Measurements from ENCODE around the gene PALB2. TPM values are rescaled to one million over a fixed set of nuclear protein-coding genes. Genes with fewer than 3 reads are reported as not detected.

Gene PALB2
- total and polyA plus RNA-seq, 2 experiments from 2014 or later, result 4.5 to 6.6 TPM

DNA sequence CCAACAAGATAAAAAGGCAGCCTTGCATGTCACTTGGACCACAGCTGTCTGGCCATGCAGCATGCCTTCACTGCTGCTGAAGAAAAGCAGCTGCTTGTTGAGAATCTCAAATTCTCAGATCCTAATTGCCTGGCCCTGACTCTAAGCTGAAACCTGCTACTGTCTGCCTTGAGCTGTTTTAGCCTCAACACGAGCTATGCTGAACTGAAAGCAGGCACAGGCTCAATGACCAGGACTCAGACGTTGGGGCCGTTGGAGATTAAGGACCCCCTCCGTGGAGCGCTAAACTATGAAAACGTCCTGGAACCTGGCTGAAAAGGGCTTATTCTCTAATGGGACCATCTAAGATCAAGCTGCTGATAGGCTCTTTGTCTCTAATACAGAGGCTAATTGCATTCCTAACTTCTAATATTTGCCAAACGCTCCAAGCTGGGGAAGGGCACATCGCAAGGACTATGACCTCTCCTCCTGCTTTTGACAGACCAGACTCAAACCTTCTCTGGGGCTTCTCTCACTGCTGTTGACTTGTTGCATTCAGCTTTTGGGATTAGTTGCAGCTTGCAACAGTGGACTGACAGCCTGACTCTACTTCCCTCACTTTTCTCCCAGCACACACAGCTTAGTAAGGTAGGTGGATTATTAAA, 33.0 kb upstream of the PALB2 start:
- 31% methylated on average over 8 of the region's 8 CpGs for WGBS (ENCODE audit: low lambda C conversion rate, missing lambda C conversion rate)
- Histone ChIP-seq H3K9me2 (replicated peaks; ENCODE audit: insufficient read depth) (no peaks in the 10 kb centered on the region), H3K27ac (no peak overlapping the region), H3K4me1 (ENCODE audit: insufficient read depth) (no peaks in the 10 kb centered on the region), H3K4me2 (peak overlapping the region; percentile 28), H3K36me3 (replicated peaks; ENCODE audit: insufficient read depth, low read depth) (no peaks in the 10 kb centered on the region), H3K27me3 (no peaks in the 10 kb centered on the region), H3K4me3 (no peak overlapping the region), H3K79me2 (peaks cover 3% of the 10 kb centered on the region), H4K20me1 (ENCODE audit: insufficient read depth, poor library complexity, severe bottlenecking) (no peaks in the 10 kb centered on the region), H2AFZ (no peak overlapping the region), H3K9me3 (ENCODE audit: low read depth) (no peaks in the 10 kb centered on the region)
- DNase-seq (ENCODE audit: low spot score), result no peak
- no peak for TF ChIP-seq EZH2 (IDR thresholded peaks at IDR 0.05; ENCODE audit: borderline replicate concordance)
- TF ChIP-seq CTCF (IDR thresholded peaks at IDR 0.05; ENCODE audit: poor library complexity), result no peak
- TF ChIP-seq EZH2phosphoT487 (IDR thresholded peaks at IDR 0.05; ENCODE audit: low read depth, severe bottlenecking, unreplicated experiment), result no peak

GRCh38 chr16:23670137-23670776, 29.1 kb upstream of the PALB2 start:
- no peak overlapping the region for H2AFZ ChIP-seq
- H3K9me2 ChIP-seq (replicated peaks; ENCODE audit: insufficient read depth), result no peaks in the 10 kb centered on the region
- no peaks in the 10 kb centered on the region for H3K36me3 ChIP-seq (replicated peaks; ENCODE audit: insufficient read depth, low read depth)
- no peak for DNase-seq (ENCODE audit: low spot score)
- no peaks in the 10 kb centered on the region for H4K20me1 ChIP-seq (ENCODE audit: insufficient read depth, poor library complexity, severe bottlenecking)
- H3K79me2 ChIP-seq, result no peaks in the 10 kb centered on the region
- peak overlapping the region; percentile 46 for H3K27ac ChIP-seq
- 99% methylated on average over 4 of the region's 4 CpGs for WGBS (ENCODE audit: low lambda C conversion rate, missing lambda C conversion rate)
- H3K4me2 ChIP-seq, result no peak overlapping the region
- H3K4me1 ChIP-seq (ENCODE audit: insufficient read depth), result no peaks in the 10 kb centered on the region
- no peak overlapping the region for H3K4me3 ChIP-seq
- H3K27me3 ChIP-seq, result no peaks in the 10 kb centered on the region
- no peaks in the 10 kb centered on the region for H3K9me3 ChIP-seq (ENCODE audit: low read depth)
- TF ChIP-seq CTCF (IDR thresholded peaks at IDR 0.05; ENCODE audit: poor library complexity), result no peak
- TF ChIP-seq EZH2phosphoT487 (IDR thresholded peaks at IDR 0.05; ENCODE audit: low read depth, severe bottlenecking, unreplicated experiment), result no peak
- TF ChIP-seq EZH2 (IDR thresholded peaks at IDR 0.05; ENCODE audit: borderline replicate concordance), result no peak

DNA sequence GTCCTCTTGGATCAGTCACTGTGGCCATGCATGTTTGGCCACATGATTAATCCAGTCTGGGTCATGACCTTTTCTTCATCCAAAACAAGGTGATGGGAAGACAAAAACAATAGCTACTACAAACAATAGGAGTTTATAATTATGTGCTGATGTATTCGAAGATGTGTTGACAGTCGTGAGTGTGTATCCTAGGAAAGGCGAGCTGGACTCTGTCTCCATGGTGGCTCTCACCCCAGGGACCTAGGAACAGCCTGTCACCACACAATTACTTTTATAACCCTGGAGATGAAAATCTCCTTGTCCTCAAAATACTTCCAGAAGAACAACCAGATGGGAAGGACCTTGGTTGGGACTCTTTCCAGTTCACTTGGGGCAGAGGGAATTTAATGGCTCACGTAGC, 27.8 kb upstream of the PALB2 start:
- TF ChIP-seq CTCF (IDR thresholded peaks at IDR 0.05; ENCODE audit: poor library complexity), result no peak
- TF ChIP-seq EZH2 (IDR thresholded peaks at IDR 0.05; ENCODE audit: borderline replicate concordance), result no peak
- no peak for TF ChIP-seq EZH2phosphoT487 (IDR thresholded peaks at IDR 0.05; ENCODE audit: low read depth, severe bottlenecking, unreplicated experiment)
- no peaks in the 10 kb centered on the region for H3K4me1 ChIP-seq (ENCODE audit: insufficient read depth)
- no peak for DNase-seq (ENCODE audit: low spot score)
- H2AFZ ChIP-seq, result no peak overlapping the region
- no peak overlapping the region for H3K4me3 ChIP-seq
- H3K27ac ChIP-seq, result no peak overlapping the region
- H3K79me2 ChIP-seq, result no peaks in the 10 kb centered on the region
- WGBS (ENCODE audit: low lambda C conversion rate, missing lambda C conversion rate), result 97% methylated on average over 4 of the region's 4 CpGs
- no peaks in the 10 kb centered on the region for H3K9me3 ChIP-seq (ENCODE audit: low read depth)
- H4K20me1 ChIP-seq (ENCODE audit: insufficient read depth, poor library complexity, severe bottlenecking), result no peaks in the 10 kb centered on the region
- no peaks in the 10 kb centered on the region for H3K36me3 ChIP-seq (replicated peaks; ENCODE audit: insufficient read depth, low read depth)
- no peaks in the 10 kb centered on the region for H3K9me2 ChIP-seq (replicated peaks; ENCODE audit: insufficient read depth)
- H3K4me2 ChIP-seq, result no peak overlapping the region
- no peaks in the 10 kb centered on the region for H3K27me3 ChIP-seq
